BJ (cell line): ENCODE measurements around the gene LPIN3. TPM values are rescaled to one million over a fixed set of nuclear protein-coding genes. Genes with fewer than 3 reads are reported as not detected.
A peak's percentile ranks its signal among the peaks of the same experiment; 100 is the strongest.
"Not testable (repeated sequence)": the region's sequence is repeated elsewhere in the genome, so short reads cannot be mapped to it uniquely, and the experiment has no call there.

Source experiments
- CTCF ChIA-PET: fragments of 350-600 bp; formaldehyde crosslinking; extraction: SDS; loops from one replicate; lab custom pipeline; 2021; ENCODE audit warnings: antibody characterized with exemption, inconsistent platforms; lab: Yijun Ruan, JAX
- POLR2A ChIA-PET: fragments of 300-600 bp; sonication (Branson Sonifier 250); formaldehyde crosslinking; extraction: SDS; loops from one replicate; lab custom pipeline; 2021; ENCODE audit warnings: antibody characterized with exemption; lab: Charles Lee
- DNase-seq: peaks from one replicate; pipeline ENCODE4 v3.0.0-alpha.2; 2011; ENCODE audit warnings: low read depth
- H3K27me3 ChIP-seq: 2 replicates; pipeline ENCODE4 v1.6.0; 2011; ENCODE audit warnings: low read length; ENCODE audit not compliant: control insufficient read depth, insufficient read depth
- H3K36me3 ChIP-seq: 2 replicates; pipeline ENCODE4 v1.5.1; 2011; ENCODE audit warnings: low read length; ENCODE audit not compliant: control insufficient read depth, insufficient read depth
- H3K4me3 ChIP-seq: 2 replicates; pipeline ENCODE4 v1.5.1; 2011; ENCODE audit warnings: low read depth, mild to moderate bottlenecking, control low read depth, low read length
- polyA plus RNA-seq: library from polyadenylated mRNA; depleted of rRNA; stranded (reverse); fragments of >200 nt; gene quantifications from 2 replicates; pipeline ENCODE4 v1.2.3, GENCODE V29; 2011
- TF ChIP-seq, protein P1 (sequence below): IDR thresholded peaks from 2 replicates; pipeline ENCODE4 v1.5.1; 2011; ENCODE audit warnings: low read depth, mild to moderate bottlenecking, control low read depth, inconsistent platforms, low read length, moderate library complexity; ENCODE audit not compliant: insufficient read depth

The LPIN3 gene
- polyA plus RNA-seq, 1 experiment = 11.5 TPM

DNA sequence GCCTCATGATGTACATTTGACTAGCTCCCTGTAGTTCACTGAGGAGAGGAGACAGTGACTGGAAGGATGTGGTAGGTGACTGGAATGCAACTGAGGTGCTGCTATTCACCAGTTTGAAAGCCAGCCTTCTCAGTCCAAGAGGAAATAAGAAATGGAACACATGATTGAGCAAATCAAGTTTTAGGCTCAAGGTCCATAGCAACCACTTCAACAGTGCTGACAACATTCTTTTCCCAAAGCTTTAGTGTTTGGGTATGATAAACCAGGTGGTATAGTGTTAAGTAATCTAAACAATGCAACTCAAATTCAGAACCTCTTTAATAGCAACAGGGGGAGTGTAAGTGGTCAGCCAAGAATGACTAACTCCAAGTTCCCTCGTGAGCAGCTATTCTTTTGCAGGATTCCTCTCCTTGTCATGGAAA, 32.3 kb upstream of the LPIN3 start:
- TF ChIP-seq, protein P1, sequence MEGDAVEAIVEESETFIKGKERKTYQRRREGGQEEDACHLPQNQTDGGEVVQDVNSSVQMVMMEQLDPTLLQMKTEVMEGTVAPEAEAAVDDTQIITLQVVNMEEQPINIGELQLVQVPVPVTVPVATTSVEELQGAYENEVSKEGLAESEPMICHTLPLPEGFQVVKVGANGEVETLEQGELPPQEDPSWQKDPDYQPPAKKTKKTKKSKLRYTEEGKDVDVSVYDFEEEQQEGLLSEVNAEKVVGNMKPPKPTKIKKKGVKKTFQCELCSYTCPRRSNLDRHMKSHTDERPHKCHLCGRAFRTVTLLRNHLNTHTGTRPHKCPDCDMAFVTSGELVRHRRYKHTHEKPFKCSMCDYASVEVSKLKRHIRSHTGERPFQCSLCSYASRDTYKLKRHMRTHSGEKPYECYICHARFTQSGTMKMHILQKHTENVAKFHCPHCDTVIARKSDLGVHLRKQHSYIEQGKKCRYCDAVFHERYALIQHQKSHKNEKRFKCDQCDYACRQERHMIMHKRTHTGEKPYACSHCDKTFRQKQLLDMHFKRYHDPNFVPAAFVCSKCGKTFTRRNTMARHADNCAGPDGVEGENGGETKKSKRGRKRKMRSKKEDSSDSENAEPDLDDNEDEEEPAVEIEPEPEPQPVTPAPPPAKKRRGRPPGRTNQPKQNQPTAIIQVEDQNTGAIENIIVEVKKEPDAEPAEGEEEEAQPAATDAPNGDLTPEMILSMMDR = no peak
- ChIA-PET POLR2A (interaction anchor here (0.9 kb wide), 1 partner anchor 21 kb away, joined by 4 read pairs; no protein-coding TSS in a partner anchor), CTCF (interaction anchor here (0.7 kb wide), 1 partner anchor 317 kb away, joined by 3 read pairs; no protein-coding TSS in a partner anchor)

GRCh38 chr20:41308726-41309413, 31.8 kb upstream of the LPIN3 start:
- CTCF ChIA-PET = interaction anchor here (0.7 kb wide), 1 partner anchor 318 kb away, joined by 3 read pairs; no protein-coding TSS in a partner anchor
- POLR2A ChIA-PET = interaction anchor here (0.9 kb wide), 1 partner anchor 21 kb away, joined by 4 read pairs; no protein-coding TSS in a partner anchor
- Histone ChIP-seq H3K4me3 (no peak overlapping the region), H3K36me3 (no peaks in the 10 kb centered on the region), H3K27me3 (no peaks in the 10 kb centered on the region)
- TF ChIP-seq, protein P1 = no peak
- DNase-seq = no peak

More for the DNA sequence above, 32.3 kb upstream of the LPIN3 start:
- H3K36me3 ChIP-seq = no peaks in the 10 kb centered on the region
- H3K27me3 ChIP-seq = no peaks in the 10 kb centered on the region
- DNase-seq = peak; percentile 72
- no peak overlapping the region for H3K4me3 ChIP-seq

GRCh38 chr20:41309817-41310216, 30.8 kb upstream of the LPIN3 start:
- DNase-seq = no peak
- H3K36me3 ChIP-seq = no peaks in the 10 kb centered on the region
- TF ChIP-seq, protein P1 = no peak
- CTCF ChIA-PET = interaction anchor here (1.9 kb wide), 1 partner anchor 137 kb away, joined by 4 read pairs; no protein-coding TSS in a partner anchor
- no peaks in the 10 kb centered on the region for H3K27me3 ChIP-seq
- POLR2A ChIA-PET = no interaction called here
- H3K4me3 ChIP-seq = no peak overlapping the region

DNA sequence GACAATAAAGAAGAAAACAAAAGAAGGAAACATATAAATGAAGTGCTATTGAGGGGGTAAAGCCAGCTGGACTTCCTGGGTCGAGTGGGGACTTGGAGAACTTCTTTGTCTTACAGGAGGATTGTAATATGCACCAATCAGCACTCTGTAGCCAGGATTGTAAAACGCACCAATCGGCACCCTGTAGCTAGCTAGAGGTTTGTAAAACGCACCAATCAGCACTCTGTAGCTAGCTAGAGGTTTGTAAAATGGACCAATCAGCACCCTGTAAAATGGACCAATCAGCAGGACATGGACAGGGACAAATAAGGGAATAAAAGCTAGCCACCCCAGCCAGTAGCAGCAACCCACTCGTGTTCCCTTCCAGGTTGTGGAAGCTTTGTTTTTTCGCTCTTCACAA, 28.6 kb upstream of the LPIN3 start:
- H3K36me3 ChIP-seq, DNase-seq, H3K27me3 ChIP-seq, POLR2A ChIA-PET, H3K4me3 ChIP-seq: not testable (repeated sequence)
- CTCF ChIA-PET = interaction anchor here (1.1 kb wide), 1 partner anchor 14 kb away, joined by 3 read pairs; no protein-coding TSS in a partner anchor

- H3K27me3 ChIP-seq = no peaks in the 10 kb centered on the region
- no peaks in the 10 kb centered on the region for H3K36me3 ChIP-seq
- no peak overlapping the region for H3K4me3 ChIP-seq
- TF ChIP-seq, protein P1 = no peak
- ChIA-PET CTCF (interaction anchor here (0.7 to 1.4 kb wide), 3 partner anchors 24 to 312 kb away, joined by 3 to 4 read pairs (median 3); no protein-coding TSS in a partner anchor), POLR2A (no interaction called here)
- no peak for DNase-seq
Observed at GRCh38 chr20:41314386-41314785, 26.2 kb upstream of the LPIN3 start.
